Right cardiac atrium (tissue), 5 donors: ENCODE measurements around the gene CFAP47. TPM values are rescaled to one million over a fixed set of nuclear protein-coding genes. Genes with fewer than 3 reads are reported as not detected.
"Not testable (repeated sequence)": the region's sequence is repeated elsewhere in the genome, so short reads cannot be mapped to it uniquely, and the experiment has no call there.

Experiments used
- ATAC-seq, 2 donors: fragments of 200-7000 bp; cut with Tn5 transposase; one replicate each; pipeline versions ENCODE4 v1.8.0 to v1.9.1; 2020; ENCODE audit warnings: moderate library complexity in 2 of 2, mild to moderate bottlenecking in 1 of 2
- DNase-seq, 3 donors: peaks; one replicate each; pipeline ENCODE4 v3.0.0-alpha.2; 2020
- H3K27ac ChIP-seq: one replicate; pipeline ENCODE4 v1.5.1; 2013; ENCODE audit warnings: mild to moderate bottlenecking, low read length, control low read depth, moderate library complexity
- H3K27me3 ChIP-seq: one replicate; pipeline ENCODE4 v1.6.1; 2013; ENCODE audit not compliant: control insufficient read depth, insufficient read depth
- H3K4me1 ChIP-seq: one replicate; pipeline ENCODE4 v1.6.1; 2013; ENCODE audit warnings: low read length; ENCODE audit not compliant: control insufficient read depth, insufficient read depth
- H3K4me3 ChIP-seq: one replicate; pipeline ENCODE4 v1.5.1; 2013; ENCODE audit warnings: low read length, control low read depth
- H3K9me3 ChIP-seq: one replicate; pipeline ENCODE4 v1.6.1; 2013; ENCODE audit warnings: low read length; ENCODE audit not compliant: control insufficient read depth
- WGBS: extraction: QIAGEN DNeasy Blood & Tissue Kit; methylation state at CpG from one replicate; pipeline ENCODE4 v1.1.7; 2013; 5-methylcytosine and 5-hydroxymethylcytosine counted together
- intact Hi-C, 4 donors: fragments of 100-400 bp; cut with DNase I; formaldehyde crosslinking; loops; one replicate each; pipeline versions ENCODE4 v1.11.0 to v1.14.0; 2022 to 2023
- polyA plus RNA-seq: library from polyadenylated mRNA; stranded (reverse); fragments of 200-250 nt; gene quantifications from one replicate; pipeline ENCODE4 v1.2.3, GENCODE V29; 2013
- total RNA-seq, 4 donors: library from RNA; stranded (reverse); fragmentation: NEBNext Ultra II Directional; extraction: Animal tissue kit (Norgen Biotek cat#: 25700); gene quantifications; one replicate each; pipeline ENCODE4 v1.2.1, GENCODE V29; 2021
- donor health status: healthy with polysubstance abuse.
- donor health status: DM: no; HTN: yes; CAD: no.
- donor health status: DM: no; HTN: no; CAD: no.
- donor health status: DM: no; HTN: yes; CAD: no; lungs with severe emphysema.
- donor health status: DM: yes; HTN: yes; CAD: no.

CFAP47 gene
- total and polyA plus RNA-seq, 5 donors, result not detected

- H3K27me3 ChIP-seq, DNase-seq, H3K4me1 ChIP-seq, H3K27ac ChIP-seq, H3K4me3 ChIP-seq, H3K9me3 ChIP-seq, intact Hi-C loops, ATAC-seq: not testable (repeated sequence)
- 91% methylated on average over 21 of the region's 21 CpGs for WGBS
Measured at GRCh38 chrX:36234840-36235528, 315.4 kb downstream of the CFAP47 start.

- WGBS, result 86% methylated on average over 1 of the region's 1 CpG
- ATAC-seq, result no peak
- intact Hi-C loops, result no loop called here
Measured at GRCh38 chrX:36241397-36241796, 321.9 kb downstream of the CFAP47 start.

GRCh38 chrX:36266155-36266554 is 346.6 kb downstream of the CFAP47 start:
- H3K4me1 ChIP-seq, result no peaks in the 10 kb centered on the region
- 93% methylated on average over 5 of the region's 5 CpGs for WGBS
- DNase-seq, result no peak

More at GRCh38 chrX:36241397-36241796, 321.9 kb downstream of the CFAP47 start:
- Histone ChIP-seq H3K27me3 (no peaks in the 10 kb centered on the region), H3K4me1 (no peaks in the 10 kb centered on the region), H3K27ac (no peak overlapping the region), H3K4me3 (no peak overlapping the region), H3K9me3 (no peaks in the 10 kb centered on the region)
- DNase-seq, result no peak

GRCh38 chrX:36310136-36310535 is 390.6 kb downstream of the CFAP47 start:
- ATAC-seq, result no peak
- H3K4me3 ChIP-seq, result no peak overlapping the region
- no peaks in the 10 kb centered on the region for H3K4me1 ChIP-seq
- 34% methylated on average over 1 of the region's 1 CpG for WGBS
- DNase-seq, result no peak
- intact Hi-C loops, result no loop called here
- no peak overlapping the region for H3K27ac ChIP-seq
- no peaks in the 10 kb centered on the region for H3K27me3 ChIP-seq
- H3K9me3 ChIP-seq, result no peaks in the 10 kb centered on the region

More at GRCh38 chrX:36266155-36266554, 346.6 kb downstream of the CFAP47 start:
- Histone ChIP-seq H3K27ac (no peak overlapping the region), H3K9me3 (no peaks in the 10 kb centered on the region), H3K4me3 (no peak overlapping the region), H3K27me3 (no peaks in the 10 kb centered on the region)
- ATAC-seq, result no peak
- intact Hi-C loops, result no loop called here

- intact Hi-C loops, result no loop called here
- Histone ChIP-seq H3K27me3 (no peaks in the 10 kb centered on the region), H3K4me1 (no peaks in the 10 kb centered on the region), H3K27ac (no peak overlapping the region), H3K4me3 (no peak overlapping the region), H3K9me3 (no peaks in the 10 kb centered on the region)
- WGBS, result 75% methylated on average over 3 of the region's 3 CpGs
- DNase-seq (no peak), ATAC-seq (no peak)
Measured at GRCh38 chrX:36314303-36314702, 394.8 kb downstream of the CFAP47 start.

GRCh38 chrX:36334572-36334971 is 415.0 kb downstream of the CFAP47 start:
- no peak overlapping the region for H3K4me3 ChIP-seq
- H3K4me1 ChIP-seq, result no peaks in the 10 kb centered on the region
- DNase-seq (no peak), ATAC-seq (no peak)
- no peaks in the 10 kb centered on the region for H3K9me3 ChIP-seq
- no peaks in the 10 kb centered on the region for H3K27me3 ChIP-seq
- no peak overlapping the region for H3K27ac ChIP-seq
- intact Hi-C loops, result no loop called here
- 57% methylated on average over 1 of the region's 1 CpG for WGBS

- Histone ChIP-seq H3K4me1 (no peaks in the 10 kb centered on the region), H3K9me3 (no peaks in the 10 kb centered on the region), H3K4me3 (no peak overlapping the region), H3K27me3 (no peaks in the 10 kb centered on the region), H3K27ac (no peak overlapping the region)
- 79% methylated on average over 3 of the region's 3 CpGs for WGBS
- intact Hi-C loops, result no loop called here
- no peak for ATAC-seq
- DNase-seq, result no peak
Measured at GRCh38 chrX:36336751-36337150, 417.2 kb downstream of the CFAP47 start.

GRCh38 chrX:36344301-36344700 is 424.8 kb downstream of the CFAP47 start:
- no peaks in the 10 kb centered on the region for H3K9me3 ChIP-seq
- H3K27ac ChIP-seq, result no peak overlapping the region
- no peaks in the 10 kb centered on the region for H3K27me3 ChIP-seq
- WGBS, result 57% methylated on average over 1 of the region's 1 CpG
- ATAC-seq (no peak), DNase-seq (no peak)
- intact Hi-C loops, result no loop called here
- no peaks in the 10 kb centered on the region for H3K4me1 ChIP-seq
- no peak overlapping the region for H3K4me3 ChIP-seq

GRCh38 chrX:36348509-36348908 is 429.0 kb downstream of the CFAP47 start:
- H3K9me3 ChIP-seq, result no peaks in the 10 kb centered on the region
- intact Hi-C loops, result no loop called here
- H3K27me3 ChIP-seq, result no peaks in the 10 kb centered on the region
- no peak for ATAC-seq
- no peak overlapping the region for H3K4me3 ChIP-seq
- no peak overlapping the region for H3K27ac ChIP-seq
- 77% methylated on average over 1 of the region's 1 CpG for WGBS
- DNase-seq, result no peak
- no peaks in the 10 kb centered on the region for H3K4me1 ChIP-seq

GRCh38 chrX:36357855-36358254 is 438.3 kb downstream of the CFAP47 start:
- no peaks in the 10 kb centered on the region for H3K9me3 ChIP-seq
- 58% methylated on average over 1 of the region's 1 CpG for WGBS
- no peak overlapping the region for H3K27ac ChIP-seq
- no peak for DNase-seq
- intact Hi-C loops, result no loop called here
- no peaks in the 10 kb centered on the region for H3K4me1 ChIP-seq
- H3K27me3 ChIP-seq, result no peaks in the 10 kb centered on the region
- no peak for ATAC-seq
- H3K4me3 ChIP-seq, result no peak overlapping the region

- Histone ChIP-seq H3K27me3 (no peaks in the 10 kb centered on the region), H3K27ac (no peak overlapping the region), H3K9me3 (no peaks in the 10 kb centered on the region), H3K4me1 (no peaks in the 10 kb centered on the region), H3K4me3 (no peak overlapping the region)
- intact Hi-C loops, result no loop called here
- DNase-seq (no peak), ATAC-seq (no peak)
- 47% methylated on average over 1 of the region's 1 CpG for WGBS
Measured at GRCh38 chrX:36364262-36364661, 444.7 kb downstream of the CFAP47 start.

GRCh38 chrX:36383495-36383894 is 464.0 kb downstream of the CFAP47 start:
- H3K9me3 ChIP-seq, result no peaks in the 10 kb centered on the region
- no peaks in the 10 kb centered on the region for H3K4me1 ChIP-seq
- H3K4me3 ChIP-seq, result no peak overlapping the region
- intact Hi-C loops, result no loop called here
- no peak overlapping the region for H3K27ac ChIP-seq
- H3K27me3 ChIP-seq, result no peaks in the 10 kb centered on the region
- no peak for DNase-seq
- WGBS, result 87% methylated on average over 4 of the region's 4 CpGs
- no peak for ATAC-seq
